HEK293T (cell line): ENCODE results near the gene CDK17.

ENCODE experiments used
- BHLHE40 ChIP-seq: fragments of 450-650 bp; IDR thresholded peaks from 2 replicates; pipeline ENCODE4 v1.6.1; 2016; ENCODE audit warnings: mild to moderate bottlenecking, moderate library complexity, borderline replicate concordance
- ELF4 ChIP-seq: fragments of 450-650 bp; IDR thresholded peaks from 2 replicates; pipeline ENCODE4 v1.6.1; 2017; ENCODE audit warnings: antibody characterized with exemption
- FOXA1 ChIP-seq: fragments of 450-650 bp; IDR thresholded peaks from 2 replicates; pipeline ENCODE4 v1.6.1; 2016; ENCODE audit warnings: mild to moderate bottlenecking
- FOXK2 ChIP-seq: fragments of 450-650 bp; IDR thresholded peaks from 2 replicates; pipeline ENCODE4 v1.6.1; 2016; ENCODE audit warnings: mild to moderate bottlenecking
- FOXM1 ChIP-seq: fragments of 450-650 bp; IDR thresholded peaks from 2 replicates; pipeline ENCODE4 v1.6.1; 2017; ENCODE audit warnings: mild to moderate bottlenecking, borderline replicate concordance
- L3MBTL2 ChIP-seq: fragments of 450-650 bp; conservative IDR thresholded peaks from 2 replicates; pipeline ENCODE4 v1.6.1; 2016; ENCODE audit warnings: mild to moderate bottlenecking
- LEF1 ChIP-seq: fragments of 450-650 bp; IDR thresholded peaks from 2 replicates; pipeline ENCODE4 v1.6.1; 2017; ENCODE audit warnings: mild to moderate bottlenecking, borderline replicate concordance
- SUZ12 ChIP-seq: fragments of 450-650 bp; IDR thresholded peaks from 2 replicates; pipeline ENCODE4 v1.6.1; 2016; ENCODE audit warnings: mild to moderate bottlenecking
- ZNF384 ChIP-seq: fragments of 450-650 bp; IDR thresholded peaks from 2 replicates; pipeline ENCODE4 v1.6.1; 2016

DNA sequence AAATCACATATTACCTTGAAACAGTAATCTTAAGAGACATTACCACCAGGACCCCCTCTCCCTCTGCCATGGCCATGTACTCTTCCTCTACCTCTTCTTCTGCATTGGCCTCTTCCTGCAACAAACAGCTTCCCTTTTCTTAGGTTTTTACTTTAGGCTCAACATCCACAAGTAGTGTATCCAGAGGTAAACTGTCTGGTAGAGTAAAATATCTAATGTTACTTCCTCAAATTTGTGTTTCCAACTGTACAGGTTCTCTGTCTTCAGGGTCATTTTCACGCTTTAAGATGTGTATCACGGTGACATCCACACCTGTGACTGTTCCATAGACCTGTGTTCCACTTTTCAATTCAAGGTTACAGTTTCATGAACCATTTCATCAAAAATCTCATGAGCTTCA lies 13.4 kb downstream of the CDK17 start:
- TF ChIP-seq BHLHE40 (no peak), ELF4 (no peak), LEF1 (no peak), FOXA1 (no peak), FOXM1 (no peak), SUZ12 (no peak), L3MBTL2 (no peak), FOXK2 (no peak), ZNF384 (no peak)
